Chondrocyte (in vitro differentiated cells): ENCODE measurements around the gene STPG2. TPM values are rescaled to one million over a fixed set of nuclear protein-coding genes. Genes with fewer than 3 reads are reported as not detected.

ENCODE experiments used
- DNase-seq: peaks from one replicate; pipeline ENCODE4 v3.0.0; 2021; ENCODE audit warnings: mixed read lengths, low spot score
- H3K27ac Mint-ChIP-seq: one replicate; pipeline ENCODE4 v1.8.0; 2021; ENCODE audit warnings: mild to moderate bottlenecking, moderate library complexity, mixed read lengths; ENCODE audit not compliant: unreplicated experiment
- H3K27me3 Mint-ChIP-seq: 2 replicates; pipeline ENCODE4 v1.8.0; 2021; ENCODE audit warnings: low read depth, mixed read lengths
- H3K36me3 Mint-ChIP-seq: 2 replicates; pipeline ENCODE4 v1.8.0; 2021; ENCODE audit warnings: low read depth, mixed read lengths
- H3K4me1 Mint-ChIP-seq: 2 replicates; pipeline ENCODE4 v1.8.0; 2021; ENCODE audit warnings: low read depth, mild to moderate bottlenecking, mixed read lengths
- H3K4me3 Mint-ChIP-seq: one replicate; pipeline ENCODE4 v1.8.0; 2021; ENCODE audit warnings: mild to moderate bottlenecking, moderate library complexity, mixed read lengths; ENCODE audit not compliant: unreplicated experiment
- H3K9me3 Mint-ChIP-seq: 2 replicates; pipeline ENCODE4 v1.8.0; 2021; ENCODE audit warnings: low read depth, mixed read lengths
- CTCF ChIP-seq: fragments of 200-600 bp; sonication (generic); IDR thresholded peaks from 2 replicates; pipeline ENCODE4 v1.5.0; 2021; ENCODE audit warnings: antibody characterized with exemption, mild to moderate bottlenecking, moderate library complexity
- total RNA-seq: library from RNA; stranded (reverse); gene quantifications from 3 replicates; pipeline ENCODE4 v1.2.1, GENCODE V29; 2021

The STPG2 gene
- total RNA-seq, 1 donor from 2014 or later, result 0.12 TPM

DNA sequence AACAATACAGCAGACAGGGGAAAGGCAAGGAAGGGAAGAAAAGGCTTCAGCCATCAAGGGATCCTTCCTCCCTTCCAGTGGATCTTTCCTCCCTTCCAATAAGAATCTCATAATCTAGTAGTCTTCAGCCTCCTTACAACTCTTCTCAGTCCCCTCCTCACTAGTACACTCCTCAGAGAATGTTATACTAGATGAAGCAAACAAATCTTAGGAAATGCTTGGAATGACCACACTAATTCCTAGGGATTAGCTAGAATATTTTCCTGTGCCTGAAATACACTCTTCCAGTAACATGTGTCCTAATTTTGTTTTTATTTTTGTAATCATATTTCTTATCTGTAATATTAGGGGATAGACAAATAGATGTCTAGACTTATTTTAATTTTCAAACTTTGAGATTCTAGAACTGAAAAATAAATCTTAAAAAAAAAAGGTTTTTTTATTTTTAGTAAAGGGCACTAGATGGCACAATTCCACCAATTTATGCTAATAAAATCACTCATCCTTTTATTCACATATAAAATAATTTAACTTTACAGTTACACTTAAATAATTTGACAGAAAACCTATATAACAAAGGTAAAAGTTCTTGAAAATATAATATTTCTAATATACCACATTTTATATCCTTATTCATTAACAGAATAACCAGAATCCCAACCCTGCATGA lies 7.0 kb upstream of the STPG2 start:
- Mint-ChIP-seq H3K27ac (no peak overlapping the region), H3K4me3 (no peak overlapping the region), H3K36me3 (no peaks in the 10 kb centered on the region), H3K9me3 (no peaks in the 10 kb centered on the region), H3K4me1 (peaks cover 8% of the 10 kb centered on the region), H3K27me3 (peaks cover 2% of the 10 kb centered on the region)
- DNase-seq, result no peak
- TF ChIP-seq CTCF, result peak; percentile 87

- Mint-ChIP-seq H3K27me3 (peaks cover 2% of the 10 kb centered on the region), H3K9me3 (no peaks in the 10 kb centered on the region), H3K4me3 (no peak overlapping the region), H3K4me1 (peaks cover 9% of the 10 kb centered on the region), H3K27ac (no peak overlapping the region), H3K36me3 (no peaks in the 10 kb centered on the region)
- TF ChIP-seq CTCF, result no peak
- no peak for DNase-seq
Observed at GRCh38 chr4:98148856-98149255, 5.6 kb upstream of the STPG2 start.

- no peak for DNase-seq
- Mint-ChIP-seq H3K4me3 (no peak overlapping the region), H3K4me1 (no peaks in the 10 kb centered on the region), H3K27me3 (peaks cover 5% of the 10 kb centered on the region), H3K36me3 (peaks cover 12% of the 10 kb centered on the region), H3K9me3 (peaks cover 27% of the 10 kb centered on the region), H3K27ac (no peak overlapping the region)
- no peak for TF ChIP-seq CTCF
Observed at GRCh38 chr4:98126141-98126540, 17.1 kb downstream of the STPG2 start.

GRCh38 chr4:98125585-98125984 lies 17.7 kb downstream of the STPG2 start:
- no peak overlapping the region for H3K4me3 Mint-ChIP-seq
- H3K9me3 Mint-ChIP-seq, result peaks cover 24% of the 10 kb centered on the region
- TF ChIP-seq CTCF, result no peak
- no peaks in the 10 kb centered on the region for H3K4me1 Mint-ChIP-seq
- H3K27ac Mint-ChIP-seq, result no peak overlapping the region
- peaks cover 9% of the 10 kb centered on the region for H3K36me3 Mint-ChIP-seq
- H3K27me3 Mint-ChIP-seq, result peaks cover 2% of the 10 kb centered on the region
- DNase-seq, result no peak

- TF ChIP-seq CTCF, result no peak
- Mint-ChIP-seq H3K4me1 (peaks cover 5% of the 10 kb centered on the region), H3K4me3 (no peak overlapping the region), H3K36me3 (peaks cover 4% of the 10 kb centered on the region), H3K27ac (no peak overlapping the region), H3K9me3 (peaks cover 15% of the 10 kb centered on the region), H3K27me3 (peaks cover 3% of the 10 kb centered on the region)
- DNase-seq, result no peak
Observed at GRCh38 chr4:98117363-98117762, 25.9 kb downstream of the STPG2 start.
